NCI-H1930 (cell line): ENCODE measurements around the gene TMEM132D.
"Not testable (repeated sequence)": the region's sequence is repeated elsewhere in the genome, so short reads cannot be mapped to it uniquely, and the experiment has no call there.

Experiments
- DNase-seq, 2 experiments: peaks; one replicate each; lab custom pipeline; 2025; lab: John Stamatoyannopoulos, UW

Gene TMEM132D

GRCh38 chr12:129588142-129588541, 315.7 kb downstream of the TMEM132D start:
- no peak for DNase-seq

- no peak for DNase-seq
Measured at GRCh38 chr12:129585296-129585695, 318.5 kb downstream of the TMEM132D start.

- DNase-seq: no peak
Measured at GRCh38 chr12:129579879-129580278, 323.9 kb downstream of the TMEM132D start.

- DNase-seq: no peak
Measured at GRCh38 chr12:129571901-129572494, 331.8 kb downstream of the TMEM132D start.

- no peak for DNase-seq
Measured at GRCh38 chr12:129570796-129571400, 332.9 kb downstream of the TMEM132D start.

GRCh38 chr12:129566800-129567199, 337.0 kb downstream of the TMEM132D start:
- no peak for DNase-seq

- no peak for DNase-seq
Measured at GRCh38 chr12:129564768-129565167, 339.1 kb downstream of the TMEM132D start.

- no peak for DNase-seq
Measured at GRCh38 chr12:129563266-129563665, 340.6 kb downstream of the TMEM132D start.

GRCh38 chr12:129561304-129561703, 342.5 kb downstream of the TMEM132D start:
- no peak for DNase-seq

GRCh38 chr12:129559776-129560175, 344.0 kb downstream of the TMEM132D start:
- no peak for DNase-seq

GRCh38 chr12:129558036-129558435, 345.8 kb downstream of the TMEM132D start:
- no peak for DNase-seq

- no peak for DNase-seq
Measured at GRCh38 chr12:129556082-129556481, 347.7 kb downstream of the TMEM132D start.

- DNase-seq: no peak
Measured at GRCh38 chr12:129552996-129553750, 350.7 kb downstream of the TMEM132D start.

GRCh38 chr12:129551441-129551840, 352.4 kb downstream of the TMEM132D start:
- no peak for DNase-seq

GRCh38 chr12:129550353-129550752, 353.5 kb downstream of the TMEM132D start:
- DNase-seq: peak; percentile 78 to 83

GRCh38 chr12:129549656-129550055, 354.2 kb downstream of the TMEM132D start:
- DNase-seq: no peak

- DNase-seq: not testable (repeated sequence)
Measured at GRCh38 chr12:129549020-129549419, 354.8 kb downstream of the TMEM132D start.

GRCh38 chr12:129544716-129545115, 359.1 kb downstream of the TMEM132D start:
- no peak for DNase-seq

GRCh38 chr12:129540954-129541353, 362.9 kb downstream of the TMEM132D start:
- DNase-seq: no peak

GRCh38 chr12:129540249-129540648, 363.6 kb downstream of the TMEM132D start:
- DNase-seq: no peak

GRCh38 chr12:129538724-129539335, 365.0 kb downstream of the TMEM132D start:
- DNase-seq: not testable (repeated sequence)

GRCh38 chr12:129538137-129538536, 365.7 kb downstream of the TMEM132D start:
- no peak for DNase-seq
